ENCODE data around the gene KRTAP5-10.

DNA sequence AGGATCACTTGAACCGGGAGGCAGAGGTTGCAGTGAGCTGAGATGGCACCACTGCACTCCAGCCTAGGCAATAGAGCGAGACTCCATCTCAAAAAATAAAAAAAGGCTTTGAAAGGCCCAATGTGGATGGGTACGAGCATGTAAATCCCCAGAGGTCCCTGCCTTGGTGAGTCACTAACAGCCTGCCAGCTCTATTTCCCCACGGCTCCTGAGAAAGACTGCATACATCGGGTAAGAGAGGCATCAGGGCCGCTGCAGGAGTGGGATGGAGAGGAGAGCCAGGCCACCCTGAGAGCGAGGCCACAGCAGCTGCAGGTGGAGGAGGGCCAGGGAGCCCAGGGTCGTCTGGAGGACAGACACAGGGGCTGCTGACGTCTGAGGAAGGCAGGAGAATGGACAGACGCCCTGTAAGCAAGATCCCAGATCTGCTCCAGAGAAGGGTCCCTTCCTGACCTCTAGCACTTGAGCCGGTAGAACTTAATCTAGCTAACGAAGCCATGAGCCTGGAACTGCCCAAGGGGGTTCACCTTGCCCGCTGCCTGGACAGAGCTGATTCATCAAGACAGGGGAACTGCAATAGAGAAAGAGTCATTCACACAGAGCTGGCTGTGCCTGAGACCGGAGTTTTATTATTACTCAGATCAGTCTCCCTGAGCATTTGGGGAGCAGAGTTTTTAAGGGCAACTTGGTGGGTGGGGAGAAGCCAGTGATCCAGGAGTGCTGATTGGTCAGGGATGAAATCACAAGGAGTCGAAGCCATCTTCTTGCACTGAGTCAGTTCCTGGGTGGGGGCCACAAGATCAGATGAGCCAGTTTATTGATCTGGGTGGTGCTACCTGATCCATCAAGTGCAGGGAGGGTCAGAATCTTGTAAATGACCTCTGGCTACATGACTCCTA, 22.2 kb upstream of the KRTAP5-10 start:
- no peak for TF ChIP-seq EP300 (IDR thresholded peaks at IDR 0.05; ENCODE audit: borderline replicate concordance in 1 of 2, low read depth in 1 of 2, low read length in 1 of 2)
- TF ChIP-seq RCOR1 (IDR thresholded peaks at IDR 0.05; ENCODE audit: low read length) = no peak

All from SK-N-SH (cell line).